Measurements from ENCODE around the gene CDC14A.
"Not testable (repeated sequence)": the region's sequence is repeated elsewhere in the genome, so short reads cannot be mapped to it uniquely, and the experiment has no call there.

Gene CDC14A

GRCh38 chr1:100400404-100400803 is 48.1 kb downstream of the CDC14A start:
- in situ Hi-C loops (cut with MboI; ENCODE audit: low sequenced_read_pairs): no loop called here

DNA sequence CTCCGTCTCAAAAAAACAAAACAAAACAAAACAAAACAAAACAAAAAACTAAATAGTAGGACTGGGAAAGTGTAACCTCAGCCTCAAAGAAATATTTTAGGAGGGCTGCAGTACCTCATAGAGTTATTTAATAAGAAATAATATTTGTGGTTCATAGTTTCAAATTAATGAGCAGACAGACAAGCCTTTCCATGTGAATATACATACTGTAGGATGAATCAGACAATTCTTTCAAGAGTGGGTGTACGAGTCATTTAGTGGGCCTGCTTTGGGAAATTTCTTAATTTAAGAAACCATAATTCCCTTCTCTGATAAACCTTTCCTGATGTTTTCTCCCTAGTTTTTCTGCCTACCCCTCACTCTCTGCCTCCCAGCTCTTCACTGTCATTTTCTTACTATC is 52.5 kb downstream of the CDC14A start:
- in situ Hi-C loops (cut with MboI; ENCODE audit: low sequenced_read_pairs): no loop called here

DNA sequence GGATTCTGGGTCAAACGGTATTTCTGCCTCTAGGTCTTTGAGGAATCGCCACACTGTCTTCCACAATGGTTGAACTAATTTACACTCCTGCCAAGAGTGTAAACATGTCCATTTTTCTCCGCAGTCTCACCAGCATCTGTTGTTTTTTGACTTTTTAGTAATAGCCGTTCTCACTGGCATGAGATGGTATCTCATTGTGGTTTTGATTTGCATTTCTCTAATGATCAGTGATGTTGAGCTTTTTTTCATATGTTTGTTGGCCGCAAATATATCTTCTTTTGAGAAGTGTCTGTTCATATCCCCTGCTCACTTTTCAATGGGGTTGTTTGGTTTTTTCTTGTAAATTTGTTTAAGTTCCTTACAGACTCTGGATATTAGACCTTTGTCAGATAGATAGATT is 53.6 kb downstream of the CDC14A start:
- in situ Hi-C loops (cut with MboI; ENCODE audit: low sequenced_read_pairs): not testable (repeated sequence)

DNA sequence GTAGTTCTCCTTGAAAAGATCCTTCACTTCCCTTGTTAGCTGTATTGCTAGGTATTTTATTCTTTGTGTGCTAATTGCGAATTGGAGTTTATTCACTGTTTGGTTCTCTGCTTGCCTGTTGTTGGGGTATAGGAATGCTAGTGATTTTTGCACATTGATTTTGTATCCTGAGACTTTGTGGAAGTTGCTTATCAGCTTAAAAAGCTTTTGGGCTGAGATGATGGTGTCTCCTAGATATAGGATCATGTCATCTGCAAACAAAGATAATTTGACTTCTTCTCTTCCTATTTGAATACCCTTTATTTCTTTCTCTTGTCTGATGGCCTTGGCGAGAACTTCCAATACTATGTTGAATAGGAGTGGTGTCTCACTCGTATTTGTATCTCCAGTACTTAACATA is 55.1 kb downstream of the CDC14A start:
- in situ Hi-C loops (cut with MboI; ENCODE audit: low sequenced_read_pairs): not testable (repeated sequence)

- in situ Hi-C loops (cut with MboI; ENCODE audit: low sequenced_read_pairs): no loop called here
These were observed 58.7 kb downstream of the CDC14A start for GRCh38 chr1:100411019-100411418.

- in situ Hi-C loops (cut with MboI; ENCODE audit: low sequenced_read_pairs): no loop called here
These were observed 59.3 kb downstream of the CDC14A start for GRCh38 chr1:100411574-100411973.

GRCh38 chr1:100413035-100413434 is 60.7 kb downstream of the CDC14A start:
- in situ Hi-C loops (cut with MboI; ENCODE audit: low sequenced_read_pairs): no loop called here

DNA sequence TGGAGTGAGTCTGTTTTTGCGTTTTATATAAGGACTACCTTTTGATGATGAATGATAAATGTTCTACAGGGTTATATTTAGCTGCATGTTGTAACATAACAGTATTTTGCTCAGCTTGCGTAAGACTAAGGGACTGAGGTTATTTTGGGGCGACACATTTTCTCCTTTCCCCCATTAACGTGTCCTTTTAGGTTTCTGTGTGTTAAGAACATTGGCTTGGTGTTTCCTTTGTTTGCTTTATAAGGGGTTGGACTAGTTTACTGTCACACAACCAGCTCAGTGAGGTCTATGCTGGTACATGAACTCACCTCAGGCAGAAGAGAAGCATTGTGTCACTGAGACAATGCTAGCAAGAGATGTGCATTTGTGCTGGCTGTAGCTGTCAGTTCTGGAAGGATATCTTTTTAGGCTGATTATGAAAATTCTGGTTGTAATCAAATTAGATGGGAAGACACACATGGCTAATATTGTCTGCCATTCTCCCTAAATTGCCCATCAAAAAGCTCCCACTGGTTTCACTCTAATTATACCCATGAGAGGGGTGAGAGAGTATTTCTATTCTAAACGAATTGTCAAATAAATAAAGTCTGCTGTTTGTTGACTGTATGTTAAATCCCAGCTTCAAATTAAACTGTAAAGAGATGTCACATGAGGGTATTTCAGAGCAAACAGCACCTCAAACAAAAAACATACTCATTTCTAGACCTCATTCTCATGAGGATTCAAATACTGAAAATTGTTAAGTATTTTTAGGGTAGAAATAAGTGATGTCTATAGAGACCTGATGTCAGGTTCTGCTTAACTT is 62.6 kb downstream of the CDC14A start:
- in situ Hi-C loops (cut with MboI; ENCODE audit: low sequenced_read_pairs): no loop called here

DNA sequence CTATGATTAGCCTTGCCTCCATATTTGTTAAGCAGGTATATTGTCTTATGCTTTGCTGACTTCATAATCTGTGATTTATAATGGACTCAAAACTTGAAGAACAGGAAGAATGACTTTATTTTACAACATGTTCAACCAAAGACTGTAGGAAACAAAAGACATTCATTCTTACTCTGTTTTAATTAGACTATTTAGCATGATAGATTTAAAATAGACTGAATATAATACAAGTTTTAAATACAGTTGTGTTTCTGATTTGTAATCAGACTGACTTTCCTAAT is 63.1 kb downstream of the CDC14A start:
- in situ Hi-C loops (cut with MboI; ENCODE audit: low sequenced_read_pairs): no loop called here

DNA sequence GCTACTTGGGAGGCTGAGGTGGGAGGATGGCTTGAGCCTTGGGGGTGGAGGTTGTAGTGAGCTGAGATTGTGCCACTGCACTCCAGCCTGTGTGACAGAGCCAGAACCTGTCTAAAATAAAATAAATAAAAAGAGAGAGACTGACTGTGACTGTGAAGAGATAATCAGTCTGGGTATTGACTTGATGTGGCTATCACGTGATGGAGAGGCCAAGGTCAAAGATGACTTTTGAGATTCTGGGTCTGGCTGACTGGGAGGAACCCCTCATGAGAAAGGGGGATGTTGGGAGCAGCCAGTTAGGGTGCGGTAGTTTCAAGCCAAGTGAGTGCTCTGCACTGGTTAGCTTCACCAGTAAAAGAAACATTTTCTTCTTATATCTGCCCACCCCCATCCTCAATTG is 66.8 kb downstream of the CDC14A start:
- in situ Hi-C loops (cut with MboI; ENCODE audit: low sequenced_read_pairs): no loop called here

GRCh38 chr1:100422065-100422464 is 69.8 kb downstream of the CDC14A start:
- in situ Hi-C loops (cut with MboI; ENCODE audit: low sequenced_read_pairs): no loop called here

GRCh38 chr1:100423832-100424337 is 71.6 kb downstream of the CDC14A start:
- in situ Hi-C loops (cut with MboI; ENCODE audit: low sequenced_read_pairs): no loop called here

- in situ Hi-C loops (cut with MboI; ENCODE audit: low sequenced_read_pairs): no loop called here
These were observed 75.9 kb downstream of the CDC14A start for GRCh38 chr1:100428160-100428559.

GRCh38 chr1:100430325-100430756 is 78.0 kb downstream of the CDC14A start:
- in situ Hi-C loops (cut with MboI; ENCODE audit: low sequenced_read_pairs): no loop called here

- in situ Hi-C loops (cut with MboI; ENCODE audit: low sequenced_read_pairs): no loop called here
These were observed 79.6 kb downstream of the CDC14A start for GRCh38 chr1:100431954-100432353.

DNA sequence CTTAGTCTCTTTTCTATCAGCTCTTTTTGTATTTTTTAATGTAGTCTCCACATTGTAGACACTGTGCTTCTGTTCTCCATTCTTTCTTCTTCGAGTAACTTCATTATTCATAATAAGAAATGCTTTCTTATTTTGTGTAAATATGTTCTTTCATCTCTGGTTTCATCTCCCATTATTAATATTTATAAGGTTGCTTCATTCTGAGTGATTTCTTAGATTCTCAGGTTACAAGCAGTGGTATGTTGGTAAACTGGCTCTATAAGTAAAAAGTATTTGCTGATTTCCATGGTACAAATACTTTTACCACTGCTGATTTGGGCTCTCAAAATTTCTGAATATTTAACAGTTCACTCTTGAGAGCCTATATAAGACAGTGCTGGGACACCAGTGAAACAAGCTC is 81.3 kb downstream of the CDC14A start:
- in situ Hi-C loops (cut with MboI; ENCODE audit: low sequenced_read_pairs): no loop called here

DNA sequence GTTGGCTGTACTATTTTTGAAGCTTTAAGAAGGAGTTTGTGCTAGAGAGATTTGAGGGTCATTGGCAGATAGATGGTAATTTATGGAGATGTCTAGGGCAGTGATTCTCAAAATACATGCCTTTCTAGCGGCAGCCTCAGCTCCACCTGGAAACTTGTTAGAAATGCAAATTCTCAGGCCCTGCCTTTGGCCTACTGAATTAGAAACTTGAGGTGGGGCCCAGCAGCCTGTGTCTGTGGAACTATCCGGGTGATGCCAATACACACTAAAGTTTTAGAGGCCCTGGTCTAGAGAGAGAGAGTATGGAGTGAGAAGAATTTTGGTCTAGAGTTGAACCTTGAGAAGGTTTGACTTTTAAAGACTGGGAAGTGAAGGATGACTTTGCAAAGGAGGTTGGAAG is 82.5 kb downstream of the CDC14A start:
- in situ Hi-C loops (cut with MboI; ENCODE audit: low sequenced_read_pairs): no loop called here

- in situ Hi-C loops (cut with MboI; ENCODE audit: low sequenced_read_pairs): no loop called here
These were observed 86.1 kb downstream of the CDC14A start for GRCh38 chr1:100438375-100438774.

- in situ Hi-C loops (cut with MboI; ENCODE audit: low sequenced_read_pairs): no loop called here
These were observed 86.5 kb downstream of the CDC14A start for GRCh38 chr1:100438789-100439188.

- in situ Hi-C loops (cut with MboI; ENCODE audit: low sequenced_read_pairs): no loop called here
These were observed 87.9 kb downstream of the CDC14A start for GRCh38 chr1:100440075-100440809.

GRCh38 chr1:100441146-100441545 is 88.8 kb downstream of the CDC14A start:
- in situ Hi-C loops (cut with MboI; ENCODE audit: low sequenced_read_pairs): no loop called here

DNA sequence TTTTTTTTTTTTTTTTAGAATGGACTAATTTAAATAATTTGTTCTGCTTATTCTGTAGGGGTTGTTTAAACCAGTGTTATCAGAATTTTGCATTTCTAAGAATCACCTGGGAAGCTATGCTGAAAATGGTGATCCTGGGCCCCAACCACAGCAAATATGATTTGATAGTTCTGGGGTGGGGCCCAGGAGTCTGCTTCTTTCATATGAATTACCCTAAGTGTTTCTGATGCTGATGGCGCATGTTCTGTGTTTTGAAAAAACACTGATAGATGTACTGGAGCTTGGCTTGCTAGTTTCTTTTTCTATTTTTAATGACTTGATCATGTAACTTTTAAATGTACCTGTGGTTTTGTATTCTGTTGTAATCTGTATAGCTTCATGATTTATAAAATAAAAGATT is 89.3 kb downstream of the CDC14A start:
- in situ Hi-C loops (cut with MboI; ENCODE audit: low sequenced_read_pairs): no loop called here

Measured in HL-60/S4 (cell line).